Upper lobe of left lung (tissue), 6 donors: ENCODE measurements around the gene NRIP2. TPM values are rescaled to one million over a fixed set of nuclear protein-coding genes. Genes with fewer than 3 reads are reported as not detected.

ENCODE experiments used
- ATAC-seq, 2 donors: fragments of 200-7000 bp; cut with Tn5 transposase; one replicate each; pipeline ENCODE4 v1.9.1; 2022; ENCODE audit warnings: mild to moderate bottlenecking in 2 of 2, moderate library complexity in 2 of 2; ENCODE audit not compliant: low FRiP score in 2 of 2
- DNase-seq, 2 donors: peaks; one replicate each; pipeline ENCODE4 v3.0.0-alpha.2; 2019 to 2020
- H3K27ac ChIP-seq, 4 donors: fragments of 200-600 bp; sonication (generic); one replicate each; pipeline ENCODE4 v1.5.1; 2016 to 2019
- H3K27me3 ChIP-seq, 4 donors: fragments of 200-600 bp; sonication (generic); one replicate each; pipeline ENCODE4 v1.5.1; 2017 to 2019
- H3K36me3 ChIP-seq, 4 donors: fragments of 200-600 bp; sonication (generic); one replicate each; pipeline ENCODE4 v1.5.1; 2016 to 2019
- H3K4me1 ChIP-seq, 4 donors: fragments of 200-600 bp; sonication (generic); one replicate each; pipeline ENCODE4 v1.5.1; 2018 to 2019
- H3K4me3 ChIP-seq, 4 donors: fragments of 200-600 bp; sonication (generic); one replicate each; pipeline ENCODE4 v1.5.1; 2017 to 2019; ENCODE audit warnings: mild to moderate bottlenecking in 2 of 4, moderate library complexity in 1 of 4
- H3K9me3 ChIP-seq, 4 donors: fragments of 200-600 bp; sonication (generic); one replicate each; pipeline ENCODE4 v1.5.1; 2018 to 2019
- EP300 ChIP-seq, 4 donors: sonication (generic); formaldehyde crosslinking; IDR thresholded peaks; one replicate each; pipeline ENCODE4 v1.5.1; 2017; ENCODE audit warnings: antibody characterized with exemption in 4 of 4, control low read depth in 2 of 4
- POLR2A ChIP-seq, 4 donors: fragments of 450-650 bp; IDR thresholded peaks; one replicate each; pipeline ENCODE4 v1.5.1; 2016 to 2017; ENCODE audit warnings: antibody characterized with exemption in 4 of 4, mild to moderate bottlenecking in 2 of 4
- POLR2AphosphoS5 ChIP-seq, 2 donors: sonication (generic); formaldehyde crosslinking; IDR thresholded peaks; one replicate each; pipeline ENCODE4 v1.5.1; 2017; ENCODE audit warnings: antibody characterized with exemption in 2 of 2
- WGBS, 2 donors: methylation state at CpG; one replicate each; pipeline ENCODE4 v1.1.5; 2017 to 2018; 5-methylcytosine and 5-hydroxymethylcytosine counted together
- total RNA-seq, 6 donors: library from RNA; depleted of rRNA in 4 of 6; stranded (reverse); fragments of >200 nt in 4 of 6; gene quantifications; one replicate each; pipeline versions ENCODE4 v1.1.0 to v1.2.1, GENCODE V29; 2016 to 2021
- TF ChIP-seq, protein P1 (sequence below), 6 experiments: fragments of 450-650 bp in 4 of 6; fragments of 200-600 bp in 2 of 6; sonication (generic) in 2 of 6; IDR thresholded peaks; one replicate each; pipeline ENCODE4 v1.5.1; 2016 to 2019; ENCODE audit warnings: antibody characterized with exemption in 6 of 6
- donor health status: DM: no; HTN: no; CAD: no; lungs with moderate emphysema.
- donor health status: DM: no; HTN: yes; CAD: no; lungs with severe emphysema.

NRIP2 gene
- total RNA-seq, 6 donors from 2014 or later = 0.23 to 0.74 TPM; not detected in 4

DNA sequence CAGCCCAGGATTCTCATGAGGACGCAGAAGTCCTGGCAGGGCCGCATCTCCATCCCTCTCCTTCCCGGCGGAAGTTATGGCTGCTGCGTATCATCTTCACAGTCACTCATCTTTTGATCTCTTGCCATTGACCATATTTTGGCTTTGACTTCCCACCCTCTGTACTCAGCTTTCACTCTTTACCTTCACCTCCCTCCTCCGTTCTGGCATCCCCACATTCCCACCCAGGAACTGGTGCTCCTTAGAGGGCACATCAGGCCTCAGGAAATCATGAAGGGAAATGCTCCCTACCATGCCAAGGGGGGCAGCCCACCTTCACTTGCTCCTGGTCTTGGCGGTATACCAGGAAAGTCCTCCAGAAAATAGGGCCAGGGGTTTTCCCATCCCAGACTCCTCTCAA lies 20.7 kb upstream of the NRIP2 start:
- 88 to 98% methylated on average over 7 of the region's 7 CpGs for WGBS, 2 donors

DNA sequence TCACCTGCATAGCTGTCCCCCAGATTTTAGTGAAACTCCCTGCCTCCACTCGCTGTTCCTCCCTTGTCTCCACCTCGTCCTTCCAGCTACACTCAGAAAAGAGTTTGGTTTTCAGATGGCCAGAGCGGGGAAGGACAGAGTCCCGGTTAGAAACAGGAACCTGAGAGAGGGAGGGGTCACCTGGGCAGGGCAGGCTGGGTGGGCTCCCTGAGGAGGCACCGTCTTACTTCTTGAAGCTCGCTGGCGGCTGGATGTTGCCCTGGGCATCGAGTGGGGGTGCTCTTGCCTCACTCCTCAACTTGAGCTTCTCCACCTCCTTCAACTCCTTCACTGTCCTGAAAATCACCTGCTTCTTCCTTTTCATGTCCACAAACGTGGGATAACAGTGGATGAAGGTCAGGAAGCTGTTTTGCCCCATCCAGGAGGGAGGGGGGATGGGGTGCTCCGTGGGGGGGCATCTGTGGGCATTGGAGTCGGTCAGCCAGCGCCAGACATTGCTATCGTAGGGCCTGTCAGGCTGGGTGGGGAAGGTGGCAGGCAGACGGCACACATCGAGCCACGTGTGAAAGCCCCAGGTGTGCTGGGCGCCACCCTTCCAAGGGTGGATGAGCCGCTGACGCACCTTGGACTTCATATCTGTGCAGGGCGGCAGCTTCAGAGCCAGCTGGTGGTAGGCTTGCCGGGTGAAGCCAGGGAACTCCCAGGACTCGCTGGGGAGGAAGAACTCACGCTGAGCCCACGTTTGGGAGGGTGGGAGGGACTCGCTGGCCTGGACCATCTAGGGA lies 20.0 kb upstream of the NRIP2 start:
- Histone ChIP-seq H3K27me3 (no peaks in the 10 kb centered on the region), H3K4me3 (no peak overlapping the region), H3K4me1 (peaks cover 0 to 3% (median 0%) of the 10 kb centered on the region in 4 donors), H3K9me3 (no peaks in the 10 kb centered on the region), H3K36me3 (peaks cover 0 to 14% (median 2%) of the 10 kb centered on the region in 4 donors), H3K27ac (no peak overlapping the region)
- TF ChIP-seq, protein P1, sequence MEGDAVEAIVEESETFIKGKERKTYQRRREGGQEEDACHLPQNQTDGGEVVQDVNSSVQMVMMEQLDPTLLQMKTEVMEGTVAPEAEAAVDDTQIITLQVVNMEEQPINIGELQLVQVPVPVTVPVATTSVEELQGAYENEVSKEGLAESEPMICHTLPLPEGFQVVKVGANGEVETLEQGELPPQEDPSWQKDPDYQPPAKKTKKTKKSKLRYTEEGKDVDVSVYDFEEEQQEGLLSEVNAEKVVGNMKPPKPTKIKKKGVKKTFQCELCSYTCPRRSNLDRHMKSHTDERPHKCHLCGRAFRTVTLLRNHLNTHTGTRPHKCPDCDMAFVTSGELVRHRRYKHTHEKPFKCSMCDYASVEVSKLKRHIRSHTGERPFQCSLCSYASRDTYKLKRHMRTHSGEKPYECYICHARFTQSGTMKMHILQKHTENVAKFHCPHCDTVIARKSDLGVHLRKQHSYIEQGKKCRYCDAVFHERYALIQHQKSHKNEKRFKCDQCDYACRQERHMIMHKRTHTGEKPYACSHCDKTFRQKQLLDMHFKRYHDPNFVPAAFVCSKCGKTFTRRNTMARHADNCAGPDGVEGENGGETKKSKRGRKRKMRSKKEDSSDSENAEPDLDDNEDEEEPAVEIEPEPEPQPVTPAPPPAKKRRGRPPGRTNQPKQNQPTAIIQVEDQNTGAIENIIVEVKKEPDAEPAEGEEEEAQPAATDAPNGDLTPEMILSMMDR (IDR thresholded peaks at IDR 0.05) = no peak
- no peak for TF ChIP-seq POLR2A (IDR thresholded peaks at IDR 0.05)
- no peak for TF ChIP-seq POLR2AphosphoS5 (IDR thresholded peaks at IDR 0.05)
- TF ChIP-seq EP300 (IDR thresholded peaks at IDR 0.05) = no peak
- no peak for ATAC-seq
- no peak for DNase-seq
- 91% methylated on average over 21 to 25 of the region's 25 CpGs for WGBS, 2 donors

More for the DNA sequence above, 20.7 kb upstream of the NRIP2 start:
- H3K9me3 ChIP-seq = no peaks in the 10 kb centered on the region
- H3K27me3 ChIP-seq = no peaks in the 10 kb centered on the region
- TF ChIP-seq, protein P1 (IDR thresholded peaks at IDR 0.05) = no peak
- TF ChIP-seq POLR2AphosphoS5 (IDR thresholded peaks at IDR 0.05) (no peak), EP300 (IDR thresholded peaks at IDR 0.05) (no peak), POLR2A (IDR thresholded peaks at IDR 0.05) (no peak)
- H3K36me3 ChIP-seq = peaks cover 0 to 14% (median 2%) of the 10 kb centered on the region in 4 donors
- peaks cover 0 to 3% (median 0%) of the 10 kb centered on the region in 4 donors for H3K4me1 ChIP-seq
- no peak overlapping the region for H3K4me3 ChIP-seq
- no peak for DNase-seq
- no peak overlapping the region for H3K27ac ChIP-seq
- ATAC-seq = no peak

DNA sequence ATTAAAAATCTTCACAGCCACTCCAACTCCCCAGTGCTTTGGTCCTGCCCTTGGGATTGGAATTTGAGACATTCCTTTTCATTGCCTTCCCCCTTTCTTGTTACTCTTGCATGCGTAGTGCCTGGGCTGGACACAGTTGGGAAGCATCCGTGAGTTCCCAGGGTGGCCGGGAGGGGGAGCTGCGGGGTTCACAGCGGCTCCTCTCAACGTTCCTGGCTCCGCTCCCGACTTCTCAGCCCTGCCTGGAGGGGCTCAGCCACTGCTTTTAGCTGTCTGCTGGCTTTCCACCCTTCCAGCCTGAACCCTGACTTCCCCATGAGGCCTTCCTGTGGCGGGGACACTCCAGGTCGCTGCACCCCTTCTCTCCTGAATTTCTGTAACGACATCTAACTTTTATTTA lies 18.8 kb upstream of the NRIP2 start:
- DNase-seq (peak; percentile 73 to 86), ATAC-seq (peak; percentile 86 to 89)
- TF ChIP-seq POLR2A (IDR thresholded peaks at IDR 0.05) (no peak), EP300 (IDR thresholded peaks at IDR 0.05) (no peak), POLR2AphosphoS5 (IDR thresholded peaks at IDR 0.05) (no peak)
- TF ChIP-seq, protein P1 (IDR thresholded peaks at IDR 0.05) = peak; percentile 66 to 78 (median 74)
- no peak overlapping the region for H3K4me3 ChIP-seq
- no peak overlapping the region for H3K27ac ChIP-seq
- H3K36me3 ChIP-seq = peaks cover 0 to 14% (median 2%) of the 10 kb centered on the region in 4 donors
- no peaks in the 10 kb centered on the region for H3K27me3 ChIP-seq
- H3K9me3 ChIP-seq = no peaks in the 10 kb centered on the region
- 20 to 22% methylated on average over 11 of the region's 11 CpGs for whole genome bisulfite sequencing, 2 donors
- H3K4me1 ChIP-seq = peaks cover 0 to 3% (median 0%) of the 10 kb centered on the region in 4 donors

DNA sequence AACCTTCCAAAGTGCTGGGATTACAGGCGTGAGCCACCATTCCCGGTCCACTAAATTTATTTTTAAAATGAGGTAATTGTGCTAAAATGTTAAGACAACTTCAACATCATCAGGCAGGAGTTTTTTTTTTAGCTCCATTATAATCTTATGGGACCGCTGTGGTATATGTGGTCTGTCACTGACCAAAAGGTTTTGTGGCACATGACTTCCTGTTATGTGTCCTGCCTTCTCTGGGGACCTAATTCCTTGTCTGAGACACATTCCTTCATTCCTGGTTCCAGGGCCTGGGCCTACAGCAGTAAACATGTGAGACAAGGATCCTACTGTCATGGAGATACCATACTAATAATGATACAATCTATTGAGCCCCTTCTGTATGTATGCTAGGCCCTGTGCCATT lies 17.1 kb upstream of the NRIP2 start:
- Histone ChIP-seq H3K36me3 (no peaks in the 10 kb centered on the region), H3K27ac (no peak overlapping the region), H3K4me1 (peaks cover 0 to 3% (median 0%) of the 10 kb centered on the region in 4 donors), H3K27me3 (no peaks in the 10 kb centered on the region), H3K4me3 (no peak overlapping the region), H3K9me3 (no peaks in the 10 kb centered on the region)
- ATAC-seq = no peak
- 82 to 94% methylated on average over 3 of the region's 3 CpGs for WGBS, 2 donors
- no peak for TF ChIP-seq POLR2AphosphoS5 (IDR thresholded peaks at IDR 0.05)
- TF ChIP-seq EP300 (IDR thresholded peaks at IDR 0.05) = no peak
- no peak for TF ChIP-seq POLR2A (IDR thresholded peaks at IDR 0.05)
- TF ChIP-seq, protein P1 (IDR thresholded peaks at IDR 0.05) = no peak
- DNase-seq = no peak
